Measurements from ENCODE around the gene CFI.

- no peak for TF ChIP-seq ZFX (IDR thresholded peaks at IDR 0.05; ENCODE audit: borderline replicate concordance)
- TF ChIP-seq, protein P1, sequence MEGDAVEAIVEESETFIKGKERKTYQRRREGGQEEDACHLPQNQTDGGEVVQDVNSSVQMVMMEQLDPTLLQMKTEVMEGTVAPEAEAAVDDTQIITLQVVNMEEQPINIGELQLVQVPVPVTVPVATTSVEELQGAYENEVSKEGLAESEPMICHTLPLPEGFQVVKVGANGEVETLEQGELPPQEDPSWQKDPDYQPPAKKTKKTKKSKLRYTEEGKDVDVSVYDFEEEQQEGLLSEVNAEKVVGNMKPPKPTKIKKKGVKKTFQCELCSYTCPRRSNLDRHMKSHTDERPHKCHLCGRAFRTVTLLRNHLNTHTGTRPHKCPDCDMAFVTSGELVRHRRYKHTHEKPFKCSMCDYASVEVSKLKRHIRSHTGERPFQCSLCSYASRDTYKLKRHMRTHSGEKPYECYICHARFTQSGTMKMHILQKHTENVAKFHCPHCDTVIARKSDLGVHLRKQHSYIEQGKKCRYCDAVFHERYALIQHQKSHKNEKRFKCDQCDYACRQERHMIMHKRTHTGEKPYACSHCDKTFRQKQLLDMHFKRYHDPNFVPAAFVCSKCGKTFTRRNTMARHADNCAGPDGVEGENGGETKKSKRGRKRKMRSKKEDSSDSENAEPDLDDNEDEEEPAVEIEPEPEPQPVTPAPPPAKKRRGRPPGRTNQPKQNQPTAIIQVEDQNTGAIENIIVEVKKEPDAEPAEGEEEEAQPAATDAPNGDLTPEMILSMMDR (IDR thresholded peaks at IDR 0.05): peak; percentile 70
These were observed 98.7 kb downstream of the CFI start, which contains the start of gene CASP6 for GRCh38 chr4:109702950-109703663.

All from 22Rv1 (cell line).